Measurements from ENCODE around the gene STX2.

Gene STX2

DNA sequence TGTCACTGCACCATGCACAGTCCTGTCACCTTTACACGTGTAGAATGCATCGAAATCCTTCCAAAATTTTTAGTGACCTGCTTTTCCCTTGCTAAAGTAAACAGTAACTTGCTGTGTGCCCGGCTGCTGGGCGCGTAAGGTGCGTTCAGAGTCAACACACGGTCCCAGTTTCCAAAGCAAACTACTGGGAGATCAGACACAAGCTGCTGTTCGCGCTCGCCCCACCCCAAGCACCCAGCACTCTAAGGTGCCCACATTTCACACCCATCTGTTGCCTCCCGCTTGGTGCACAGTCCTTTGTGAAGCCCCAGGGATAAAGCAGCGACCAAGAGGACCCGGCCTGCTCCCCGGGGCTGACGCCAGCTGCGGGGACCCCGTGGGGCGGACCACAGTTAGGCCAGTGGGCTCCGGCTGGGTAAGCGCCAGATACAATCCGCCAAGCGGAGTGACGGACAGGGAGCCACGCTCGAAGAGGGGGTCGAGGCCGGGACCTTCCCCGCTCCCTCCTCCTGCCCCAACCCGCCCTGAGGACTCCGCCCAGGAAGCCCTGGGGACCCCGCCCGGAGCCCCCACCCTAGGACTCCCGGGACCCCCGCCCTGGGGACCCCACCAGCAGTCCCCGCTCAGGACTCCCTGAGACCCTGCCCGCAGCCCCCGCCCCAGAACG, 633 bp downstream of the STX2 start:
- TF ChIP-seq, protein P1, sequence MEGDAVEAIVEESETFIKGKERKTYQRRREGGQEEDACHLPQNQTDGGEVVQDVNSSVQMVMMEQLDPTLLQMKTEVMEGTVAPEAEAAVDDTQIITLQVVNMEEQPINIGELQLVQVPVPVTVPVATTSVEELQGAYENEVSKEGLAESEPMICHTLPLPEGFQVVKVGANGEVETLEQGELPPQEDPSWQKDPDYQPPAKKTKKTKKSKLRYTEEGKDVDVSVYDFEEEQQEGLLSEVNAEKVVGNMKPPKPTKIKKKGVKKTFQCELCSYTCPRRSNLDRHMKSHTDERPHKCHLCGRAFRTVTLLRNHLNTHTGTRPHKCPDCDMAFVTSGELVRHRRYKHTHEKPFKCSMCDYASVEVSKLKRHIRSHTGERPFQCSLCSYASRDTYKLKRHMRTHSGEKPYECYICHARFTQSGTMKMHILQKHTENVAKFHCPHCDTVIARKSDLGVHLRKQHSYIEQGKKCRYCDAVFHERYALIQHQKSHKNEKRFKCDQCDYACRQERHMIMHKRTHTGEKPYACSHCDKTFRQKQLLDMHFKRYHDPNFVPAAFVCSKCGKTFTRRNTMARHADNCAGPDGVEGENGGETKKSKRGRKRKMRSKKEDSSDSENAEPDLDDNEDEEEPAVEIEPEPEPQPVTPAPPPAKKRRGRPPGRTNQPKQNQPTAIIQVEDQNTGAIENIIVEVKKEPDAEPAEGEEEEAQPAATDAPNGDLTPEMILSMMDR (IDR thresholded peaks at IDR 0.05; ENCODE audit: low read depth, low read length) = no peak
- no peaks in the 10 kb centered on the region; the same call in 1 of the 2 replicates for H3K36me3 ChIP-seq
- H3K9me3 ChIP-seq (ENCODE audit: severe bottlenecking) = peaks cover 3% of the 10 kb centered on the region
- peak overlapping the region; percentile 73 for H3K4me3 ChIP-seq (ENCODE audit: low read depth, low read length)
- DNase-seq = peak; percentile 59
- peak overlapping the region; percentile 81 for H3K27ac ChIP-seq
- H3K27me3 ChIP-seq (ENCODE audit: insufficient read depth, low read depth, severe bottlenecking) = no peaks in the 10 kb centered on the region

- Histone ChIP-seq H3K27me3 (ENCODE audit: insufficient read depth, low read depth, severe bottlenecking) (no peaks in the 10 kb centered on the region), H3K4me3 (ENCODE audit: low read depth, low read length) (no peak overlapping the region), H3K9me3 (ENCODE audit: severe bottlenecking) (no peaks in the 10 kb centered on the region), H3K36me3 (no peaks in the 10 kb centered on the region; the same call in 1 of the 2 replicates), H3K27ac (no peak overlapping the region)
- DNase-seq = no peak
- TF ChIP-seq, protein P1 (IDR thresholded peaks at IDR 0.05; ENCODE audit: low read depth, low read length) = no peak
Measured at GRCh38 chr12:130835436-130835835, 3.6 kb downstream of the STX2 start.

GRCh38 chr12:130835011-130835410, 4.0 kb downstream of the STX2 start:
- DNase-seq = no peak
- Histone ChIP-seq H3K36me3 (no peaks in the 10 kb centered on the region; the same call in 1 of the 2 replicates), H3K9me3 (ENCODE audit: severe bottlenecking) (no peaks in the 10 kb centered on the region), H3K4me3 (ENCODE audit: low read depth, low read length) (no peak overlapping the region), H3K27me3 (ENCODE audit: insufficient read depth, low read depth, severe bottlenecking) (no peaks in the 10 kb centered on the region), H3K27ac (no peak overlapping the region)
- TF ChIP-seq, protein P1 (IDR thresholded peaks at IDR 0.05; ENCODE audit: low read depth, low read length) = no peak

DNA sequence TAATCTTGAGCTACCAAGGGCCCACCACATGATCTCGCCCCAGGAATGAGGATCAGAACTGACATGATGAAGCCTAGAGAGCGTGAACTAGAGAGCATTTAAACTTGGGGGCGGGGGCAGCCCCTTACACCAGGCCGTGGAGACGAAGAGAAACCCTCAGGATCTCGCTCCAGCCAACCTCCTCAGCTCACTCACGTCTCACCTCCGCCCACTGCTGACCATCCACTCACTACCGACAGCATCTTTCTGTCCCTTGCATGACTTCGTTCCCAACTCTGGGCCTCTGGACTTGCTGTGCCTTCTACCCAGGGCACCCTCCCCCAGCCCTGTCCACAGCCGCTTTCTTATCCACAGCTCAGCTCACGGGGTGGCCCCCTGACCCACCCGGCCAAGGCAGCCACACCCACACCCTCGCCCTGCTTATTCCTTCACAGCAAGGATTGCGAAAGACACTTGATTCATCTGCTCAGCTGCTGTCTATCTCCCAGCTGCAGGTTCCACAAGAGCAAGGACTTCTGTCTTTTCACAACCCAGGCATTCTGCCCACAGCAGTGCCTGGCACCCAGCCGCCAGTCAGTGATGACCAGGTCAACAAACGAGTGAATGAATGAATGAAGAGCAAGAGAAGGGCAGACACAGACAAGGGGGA, 6.4 kb downstream of the STX2 start:
- peak overlapping the region; percentile 20; the same call in 1 of the 2 replicates for H3K27ac ChIP-seq
- DNase-seq = peak; percentile 35

DNA sequence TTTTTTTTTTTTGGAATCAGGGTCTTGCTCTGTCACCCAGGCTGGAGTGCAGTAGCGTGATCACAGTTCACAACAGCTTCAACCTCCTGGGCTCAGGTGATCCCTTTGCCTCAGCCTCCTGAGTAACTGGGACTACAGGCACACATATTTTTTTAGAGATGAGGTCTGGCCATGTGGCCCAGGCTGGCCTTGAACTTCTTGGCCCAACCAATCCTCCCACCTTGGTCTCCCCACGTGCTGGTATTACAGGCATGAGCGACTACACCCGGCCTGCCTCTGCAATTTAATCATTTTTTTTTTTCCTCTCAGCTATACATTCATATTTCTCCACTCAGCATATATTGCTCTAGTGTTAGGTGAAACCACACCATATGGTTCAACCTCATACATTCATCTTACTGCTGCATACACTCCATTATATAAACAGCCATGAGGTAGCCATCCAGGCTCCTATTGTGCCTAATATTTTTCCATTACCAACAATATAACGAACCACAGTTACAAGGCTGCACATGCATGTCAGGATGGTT, 7.1 kb downstream of the STX2 start:
- no peaks in the 10 kb centered on the region for H3K9me3 ChIP-seq (ENCODE audit: severe bottlenecking)
- peak overlapping the region; percentile 20; the same call in 1 of the 2 replicates for H3K27ac ChIP-seq
- no peaks in the 10 kb centered on the region for H3K27me3 ChIP-seq (ENCODE audit: insufficient read depth, low read depth, severe bottlenecking)
- DNase-seq = no peak
- H3K36me3 ChIP-seq = no peaks in the 10 kb centered on the region; the same call in 1 of the 2 replicates
- TF ChIP-seq, protein P1 (IDR thresholded peaks at IDR 0.05; ENCODE audit: low read depth, low read length) = no peak
- H3K4me3 ChIP-seq (ENCODE audit: low read depth, low read length) = no peak overlapping the region

More for the DNA sequence above, 6.4 kb downstream of the STX2 start:
- Histone ChIP-seq H3K27me3 (ENCODE audit: insufficient read depth, low read depth, severe bottlenecking) (no peaks in the 10 kb centered on the region), H3K36me3 (no peaks in the 10 kb centered on the region; the same call in 1 of the 2 replicates), H3K9me3 (ENCODE audit: severe bottlenecking) (no peaks in the 10 kb centered on the region), H3K4me3 (ENCODE audit: low read depth, low read length) (no peak overlapping the region)
- TF ChIP-seq, protein P1 (IDR thresholded peaks at IDR 0.05; ENCODE audit: low read depth, low read length) = no peak
